GM19455 (cell line): ENCODE measurements around the gene ADGRE3.
"Not testable (repeated sequence)": the region's sequence is repeated elsewhere in the genome, so short reads cannot be mapped to it uniquely, and the experiment has no call there.

Experiments
- ATAC-seq: cut with Tn5 transposase; IDR thresholded peaks from one replicate; pipeline ENCODE4 v1.9.1; 2021; ENCODE audit not compliant: unreplicated experiment

Gene ADGRE3

DNA sequence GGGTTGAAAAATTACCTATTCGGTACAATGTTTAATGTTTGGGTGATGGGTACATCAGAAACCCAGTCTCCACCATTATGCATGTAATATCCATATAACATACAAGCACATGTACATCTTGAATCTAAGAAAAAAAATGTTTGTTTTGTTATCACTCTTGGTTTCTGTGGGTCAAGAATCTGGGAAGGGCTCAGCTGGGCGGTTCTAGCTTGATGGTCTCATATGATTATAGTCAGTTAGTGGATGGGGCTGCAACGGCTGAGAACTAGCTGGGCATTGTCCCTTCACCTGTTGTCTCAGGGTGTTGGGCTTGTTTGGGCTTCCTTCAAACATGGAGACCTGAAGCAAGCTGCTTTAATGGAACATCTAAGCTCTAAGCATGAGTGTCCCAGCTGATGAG is 4.7 kb downstream of the ADGRE3 start:
- ATAC-seq, result no peak

DNA sequence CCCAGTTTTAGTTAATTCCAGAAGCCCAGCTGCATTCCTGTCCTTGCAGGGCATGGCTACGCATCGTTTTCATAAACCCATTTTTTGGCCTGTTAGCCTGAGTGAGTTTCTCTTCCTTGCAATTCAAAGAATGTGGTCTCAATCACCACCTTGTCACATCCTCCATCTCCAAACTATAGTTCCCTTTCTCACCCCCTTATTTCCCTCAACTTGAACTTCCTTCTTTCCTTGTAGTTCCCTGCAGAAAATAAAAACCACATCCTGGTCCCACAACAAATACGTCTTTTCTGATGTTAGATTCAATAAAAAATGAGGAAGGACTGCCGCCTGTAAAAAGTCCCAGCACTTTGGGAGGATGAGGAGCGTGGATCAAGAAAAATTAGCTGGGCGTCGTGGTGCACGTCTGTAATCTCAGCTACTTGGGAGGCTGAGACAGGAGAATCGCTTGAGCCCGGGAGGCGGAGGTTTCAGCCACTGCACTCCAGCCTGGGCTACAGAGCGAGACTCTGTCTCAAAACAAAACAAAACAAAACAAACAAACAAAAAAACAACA is 13.2 kb downstream of the ADGRE3 start:
- ATAC-seq, result no peak

DNA sequence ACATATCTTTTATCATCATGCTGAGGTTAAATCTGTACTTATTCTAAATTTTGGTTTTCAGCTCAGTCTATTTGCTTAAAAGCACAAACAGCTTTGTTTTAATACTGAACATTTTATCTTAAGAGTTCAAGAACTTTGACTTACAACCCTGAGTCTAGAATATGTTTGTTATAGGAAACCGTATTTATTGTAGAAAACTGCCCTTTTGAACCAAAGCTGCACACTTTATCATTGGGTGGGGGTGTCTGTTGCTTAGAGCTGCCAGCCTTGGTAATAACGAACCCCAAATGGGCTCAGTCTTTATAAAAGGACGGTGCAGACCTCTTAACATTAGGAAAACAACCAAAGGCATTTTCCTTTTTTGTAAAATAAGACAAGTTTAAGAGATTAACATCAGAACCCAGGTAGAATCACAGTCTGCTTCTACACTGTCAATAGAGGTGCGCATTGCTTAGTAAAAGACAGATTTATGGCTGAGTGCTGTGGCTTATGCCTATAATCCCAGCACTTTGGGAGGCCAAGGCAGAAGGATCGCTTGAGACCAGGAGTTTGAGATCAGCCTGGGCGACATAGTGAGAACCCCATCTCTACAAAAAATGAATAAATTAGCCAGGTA is 14.7 kb downstream of the ADGRE3 start:
- no peak for ATAC-seq

DNA sequence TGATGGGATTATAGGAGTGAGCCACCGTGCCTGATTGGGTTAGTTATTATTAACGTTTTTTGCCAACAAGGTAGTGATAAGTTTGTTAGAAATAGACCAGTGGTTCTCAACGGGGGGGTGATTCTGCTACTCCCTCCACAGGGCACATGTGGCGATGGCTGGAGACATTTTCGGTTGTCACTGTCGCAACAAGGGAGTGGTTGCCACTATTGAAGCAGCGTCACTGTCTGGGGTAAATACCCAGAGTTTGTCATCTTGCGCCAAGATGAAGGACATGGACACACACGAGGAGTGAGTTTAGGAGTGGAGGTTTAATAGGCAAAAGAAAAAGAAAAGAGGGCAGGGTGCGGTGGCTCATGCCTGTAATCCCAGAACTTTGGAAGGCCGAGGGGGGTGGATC is 18.9 kb downstream of the ADGRE3 start:
- no peak for ATAC-seq

DNA sequence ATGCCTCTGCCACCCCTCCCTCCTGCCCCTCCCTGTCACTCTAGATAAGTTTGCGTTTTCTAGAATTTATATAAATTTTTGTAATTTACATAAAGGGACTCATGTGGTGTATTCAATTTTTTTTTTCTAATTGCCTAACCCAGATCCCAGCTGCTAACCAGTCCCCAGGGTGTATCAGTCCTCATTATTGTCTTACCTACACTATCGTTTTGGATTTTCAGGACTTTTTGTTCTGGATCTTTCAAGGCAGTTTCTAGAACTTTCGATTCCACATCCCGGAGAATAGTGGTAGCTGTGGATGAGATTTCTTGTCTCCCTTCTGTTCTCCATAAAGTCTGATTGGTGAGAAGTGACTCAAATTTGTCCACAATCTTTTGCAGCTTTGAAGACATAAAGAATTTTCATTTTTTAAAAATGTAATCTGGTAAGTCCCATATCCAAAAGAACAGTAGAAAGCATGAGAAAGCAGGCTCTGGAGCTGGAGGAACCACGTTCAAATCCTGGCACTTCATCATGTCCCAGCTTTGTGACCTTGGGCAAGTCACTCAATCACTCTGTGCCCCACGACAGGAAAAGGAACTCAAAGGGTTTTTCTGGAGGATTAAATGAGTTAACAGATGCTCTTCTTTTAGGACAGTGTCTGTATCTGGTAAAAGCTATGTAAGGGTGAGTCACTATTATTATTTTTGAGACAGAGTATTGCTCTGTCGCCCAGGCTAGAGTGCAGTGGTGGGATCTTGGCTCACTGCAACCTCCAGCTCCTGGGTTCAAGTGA is 19.7 kb downstream of the ADGRE3 start:
- ATAC-seq, result no peak

DNA sequence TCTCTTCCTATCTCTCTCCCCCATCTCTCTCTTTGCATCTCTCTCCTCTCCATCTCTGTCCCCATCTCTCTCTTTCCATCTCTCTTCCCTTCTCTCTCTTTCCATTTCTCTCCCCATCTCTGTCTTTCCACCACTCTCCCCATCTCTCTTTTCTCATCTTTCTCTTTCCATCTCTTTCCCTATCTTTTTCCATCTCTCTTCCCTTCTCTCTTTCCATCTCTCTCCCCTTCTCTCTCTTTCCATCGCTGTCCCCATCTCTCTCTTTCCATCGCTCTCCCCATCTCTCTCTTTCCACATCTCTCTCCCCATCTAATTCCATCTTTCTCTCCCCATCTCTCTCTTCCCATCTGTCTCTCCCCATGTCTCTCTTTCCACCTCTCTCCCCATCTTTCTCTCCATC is 24.5 kb downstream of the ADGRE3 start:
- ATAC-seq, result no peak

DNA sequence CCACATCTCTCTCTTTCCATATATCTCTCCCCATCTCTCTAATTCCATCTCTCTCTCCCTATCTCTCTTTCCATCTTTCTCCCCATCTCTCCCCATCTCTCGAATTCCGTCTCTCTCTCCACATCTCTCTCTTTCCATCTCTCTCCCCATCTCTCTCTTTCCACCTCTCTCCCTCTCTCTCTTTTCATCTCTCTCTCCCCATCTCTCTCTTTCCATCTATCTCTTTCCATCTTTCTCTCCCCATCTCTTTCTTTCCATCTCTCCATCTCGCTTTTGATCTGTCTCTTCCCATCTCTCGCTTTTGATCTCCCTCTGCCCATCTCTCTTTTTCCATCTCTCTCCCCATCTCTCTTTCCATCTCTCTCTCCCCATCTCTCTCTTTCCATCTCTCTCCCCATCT is 25.6 kb downstream of the ADGRE3 start:
- ATAC-seq, result no peak

DNA sequence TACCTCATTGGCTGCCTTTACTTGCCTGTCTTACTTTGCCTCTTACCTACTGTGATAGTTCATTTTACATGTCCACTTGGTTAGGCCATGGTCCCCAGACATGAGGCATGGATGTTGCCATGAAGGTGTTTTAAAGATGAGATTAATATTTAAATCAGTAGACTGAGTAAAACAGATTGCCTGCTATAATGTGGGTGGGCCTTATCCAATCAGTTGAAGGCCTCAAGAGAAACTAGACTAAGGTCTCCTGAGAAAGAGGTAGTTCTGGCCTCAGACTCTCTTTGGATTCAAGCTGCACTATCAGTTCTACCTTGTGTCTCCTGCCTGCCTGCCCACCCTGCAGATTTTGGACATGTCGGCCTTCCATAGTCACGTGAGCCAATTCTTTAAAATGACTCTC is 26.1 kb downstream of the ADGRE3 start:
- no peak for ATAC-seq

DNA sequence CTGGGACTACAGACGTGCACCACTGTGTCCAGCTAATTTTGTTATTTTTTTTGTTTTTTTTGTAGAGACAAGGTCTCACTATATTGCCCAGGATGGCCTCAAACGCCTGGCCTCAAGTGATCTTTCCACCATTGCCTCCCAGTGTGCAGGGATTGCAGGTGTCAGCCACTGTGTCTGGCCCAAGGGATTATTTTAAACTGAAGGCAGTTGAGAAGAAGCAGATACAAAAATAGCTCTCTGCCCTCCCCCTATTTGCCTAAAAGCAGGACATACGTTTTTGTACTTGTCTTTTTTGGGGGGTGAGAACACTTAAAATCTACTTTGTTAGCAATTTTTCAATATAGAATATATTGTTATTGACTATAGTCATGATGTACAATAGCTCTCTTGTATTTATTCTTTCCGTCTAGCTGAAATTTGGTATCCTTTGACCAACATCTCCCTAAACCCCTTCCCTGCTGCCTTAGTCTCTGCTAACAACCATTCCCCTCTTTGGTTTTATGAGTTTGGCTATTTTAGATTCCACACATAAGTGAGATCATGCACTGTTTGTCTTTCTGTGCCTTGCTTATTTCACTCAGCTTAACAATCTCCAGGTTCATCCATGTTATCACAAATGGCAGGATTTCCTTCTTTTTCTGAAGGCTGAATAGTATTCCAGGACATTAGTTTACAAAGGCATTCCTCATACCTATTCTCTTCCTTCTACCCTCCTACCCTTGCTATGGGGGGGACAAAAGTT is 34.9 kb downstream of the ADGRE3 start:
- ATAC-seq, result no peak

DNA sequence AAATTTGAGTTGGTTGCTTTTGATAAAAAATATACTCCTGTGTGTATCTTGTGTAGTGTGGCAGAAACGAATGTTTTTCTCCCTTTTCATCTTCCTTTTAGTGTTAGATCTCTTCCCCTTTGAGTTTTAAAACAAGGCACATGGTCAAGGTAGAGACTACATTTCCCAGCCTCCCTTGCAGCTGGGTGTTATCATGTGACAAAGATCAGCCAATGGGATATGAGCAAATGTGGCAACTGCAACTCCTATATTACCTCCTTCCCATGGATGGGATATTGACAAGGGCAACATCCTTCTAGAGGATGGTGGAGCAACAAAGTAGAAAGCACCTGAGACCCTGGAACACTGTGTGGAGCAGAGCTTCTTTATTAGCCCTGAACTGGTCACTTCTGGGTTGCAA is 42.4 kb downstream of the ADGRE3 start:
- no peak for ATAC-seq

DNA sequence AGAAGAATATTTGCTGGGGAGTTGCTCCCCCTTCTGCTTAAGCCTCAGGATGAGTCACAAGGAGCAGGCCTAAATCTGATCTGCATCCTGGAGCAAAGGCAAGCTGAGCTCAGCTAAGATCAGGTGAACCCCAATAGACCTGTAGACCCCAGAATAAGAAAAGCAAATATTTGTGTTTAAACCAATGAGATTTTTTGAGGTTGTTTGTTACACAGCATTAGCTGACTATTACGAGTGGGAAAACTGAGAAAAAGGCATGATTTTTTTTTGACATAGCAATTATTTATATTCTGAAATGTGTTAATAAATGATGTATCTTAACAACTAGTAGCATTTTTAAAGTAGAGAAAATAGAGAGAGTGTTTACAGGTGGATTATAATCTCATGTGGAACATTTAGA is 45.1 kb downstream of the ADGRE3 start:
- no peak for ATAC-seq

DNA sequence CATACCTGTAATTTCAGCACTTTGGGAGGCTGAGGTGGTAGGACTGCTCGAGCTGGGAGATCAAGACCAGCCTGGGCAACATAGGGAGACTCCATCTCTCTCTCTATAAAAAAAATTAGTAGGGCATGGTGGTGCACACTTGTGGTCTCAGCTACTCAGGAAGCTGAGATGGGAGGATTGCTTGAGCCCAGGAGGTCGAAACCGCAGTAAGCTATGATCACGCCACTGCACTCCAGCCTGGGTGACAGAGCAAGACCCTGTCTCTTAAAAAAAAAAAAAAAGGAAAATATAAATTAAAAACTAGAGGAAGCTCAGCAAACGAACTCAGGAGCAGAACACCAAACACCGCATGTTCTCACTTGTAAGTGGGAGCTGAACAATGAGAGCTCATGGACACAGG is 50.2 kb downstream of the ADGRE3 start:
- ATAC-seq, result not testable (repeated sequence)

DNA sequence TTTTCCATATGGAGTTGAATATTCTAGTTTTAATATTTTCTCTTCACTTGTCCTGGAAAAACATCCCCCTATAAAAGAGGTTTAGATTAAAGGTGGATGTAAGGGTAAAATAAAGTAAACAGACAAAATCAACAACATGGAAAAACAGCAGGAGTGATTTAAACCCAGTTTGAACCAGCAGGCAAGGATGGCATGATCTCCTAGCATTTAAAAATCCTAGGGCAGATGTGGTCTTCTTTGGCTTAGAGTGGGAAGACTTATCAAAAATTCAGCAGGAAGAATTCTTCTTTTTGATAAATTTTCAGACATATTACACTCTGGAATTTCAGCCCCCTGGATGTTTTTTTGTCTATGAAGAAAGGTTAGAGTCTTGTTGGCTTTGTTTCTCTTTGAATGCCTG is 55.2 kb downstream of the ADGRE3 start:
- no peak for ATAC-seq

DNA sequence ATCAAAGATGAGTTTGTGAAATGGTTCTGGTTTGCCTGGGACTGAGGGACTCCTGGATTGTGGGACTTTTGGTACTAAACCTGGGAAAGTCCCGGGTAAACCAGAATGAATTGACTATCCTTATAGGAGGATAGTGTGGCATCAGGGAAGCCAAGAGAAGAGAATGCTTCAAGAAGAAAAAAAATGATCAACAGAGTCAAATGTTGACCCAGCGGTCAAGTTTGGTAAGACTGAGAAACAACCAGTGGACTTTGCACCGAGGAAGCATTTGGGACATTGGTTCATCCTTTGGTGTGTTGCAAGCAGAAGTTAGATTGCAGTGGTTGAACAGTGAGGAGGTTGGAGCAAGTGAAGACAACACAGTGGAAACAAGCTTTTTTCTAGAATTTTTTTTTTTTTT is 58.2 kb downstream of the ADGRE3 start:
- no peak for ATAC-seq

DNA sequence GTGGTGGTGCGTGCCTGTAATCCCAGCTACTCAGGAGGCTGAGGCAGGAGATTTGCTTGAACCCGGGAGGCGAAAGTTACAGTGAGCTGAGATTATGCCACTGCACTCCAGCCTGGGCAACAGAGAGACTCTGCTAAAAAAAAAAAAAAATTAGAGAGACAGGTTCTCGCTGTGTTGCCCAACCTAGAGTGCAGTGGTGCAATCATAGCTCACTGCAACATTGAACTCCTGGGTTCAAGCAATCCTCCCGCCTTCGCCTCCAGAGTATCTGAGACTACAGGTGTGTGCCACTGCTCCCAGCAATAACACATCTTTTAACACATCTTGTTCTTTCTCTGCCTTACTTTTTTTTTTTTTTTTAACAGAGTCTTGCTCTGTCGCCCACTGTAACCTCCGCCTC is 59.0 kb downstream of the ADGRE3 start:
- ATAC-seq, result no peak

DNA sequence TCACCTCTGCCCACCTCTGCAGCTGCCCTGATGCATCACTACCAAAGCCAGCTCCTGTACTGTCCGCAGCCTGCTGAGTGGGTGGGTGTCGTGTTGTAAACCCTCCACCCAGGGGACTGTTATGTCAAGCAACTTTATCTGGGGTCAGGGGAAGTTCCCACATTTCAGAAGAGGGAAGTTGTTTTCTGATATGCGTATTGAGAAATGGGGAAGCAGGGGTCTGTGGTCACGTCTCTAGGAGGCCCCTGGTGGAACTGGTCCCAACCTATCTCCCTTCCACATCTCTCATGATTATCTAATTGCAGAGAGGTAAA is 60.6 kb downstream of the ADGRE3 start:
- ATAC-seq, result no peak

DNA sequence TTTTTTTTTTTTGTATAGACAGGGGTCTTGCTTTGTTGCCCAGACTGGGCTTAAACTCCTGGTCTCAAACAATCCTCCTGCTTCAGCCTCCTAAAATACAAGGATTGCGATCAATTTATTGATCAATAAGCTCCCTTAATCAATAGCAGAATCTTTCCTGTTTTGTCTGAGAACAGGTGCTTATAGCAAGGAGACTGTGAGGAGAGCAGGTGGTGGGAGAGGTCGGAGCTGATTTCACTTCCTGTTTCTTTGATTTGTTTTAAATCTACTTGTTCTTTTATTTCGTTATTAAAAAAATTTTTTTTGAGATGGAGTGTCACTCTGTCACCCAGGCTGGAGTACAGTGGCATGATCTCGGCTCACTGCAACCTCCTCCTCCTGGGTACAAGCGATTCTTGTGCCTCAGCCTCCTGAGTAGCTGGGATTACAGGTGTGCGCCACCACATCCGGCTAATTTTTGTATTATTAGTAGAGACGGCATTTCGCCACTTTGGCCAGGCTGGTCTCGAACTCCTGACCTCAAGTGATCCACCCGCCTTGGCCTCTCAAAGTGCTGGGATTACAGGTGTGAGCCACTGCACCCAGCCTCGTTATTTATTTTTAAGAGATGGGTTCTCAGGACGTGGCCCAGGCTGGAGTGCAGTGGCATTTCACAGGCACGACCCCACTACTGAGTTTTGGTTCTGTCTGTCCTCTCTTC is 61.1 kb downstream of the ADGRE3 start:
- not testable (repeated sequence) for ATAC-seq

DNA sequence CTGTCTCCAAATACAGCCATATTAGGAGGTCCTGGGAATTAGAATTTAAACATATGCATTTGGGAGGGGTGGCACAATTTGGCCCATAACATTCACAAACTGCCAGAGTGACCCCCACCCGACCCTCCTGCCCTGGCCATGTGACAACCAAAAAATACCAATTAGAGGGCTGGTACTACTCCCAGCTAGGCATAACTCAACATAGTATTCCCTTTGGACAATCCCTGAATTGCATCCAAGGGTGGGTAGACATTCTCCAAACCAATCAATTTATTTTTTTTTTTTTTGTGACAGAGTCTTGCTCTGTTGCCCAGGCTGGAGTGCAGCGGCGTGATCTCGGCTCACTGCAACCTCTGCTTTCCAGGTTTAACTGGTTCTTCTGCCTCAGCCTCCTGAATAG is 62.0 kb downstream of the ADGRE3 start:
- ATAC-seq, result no peak

DNA sequence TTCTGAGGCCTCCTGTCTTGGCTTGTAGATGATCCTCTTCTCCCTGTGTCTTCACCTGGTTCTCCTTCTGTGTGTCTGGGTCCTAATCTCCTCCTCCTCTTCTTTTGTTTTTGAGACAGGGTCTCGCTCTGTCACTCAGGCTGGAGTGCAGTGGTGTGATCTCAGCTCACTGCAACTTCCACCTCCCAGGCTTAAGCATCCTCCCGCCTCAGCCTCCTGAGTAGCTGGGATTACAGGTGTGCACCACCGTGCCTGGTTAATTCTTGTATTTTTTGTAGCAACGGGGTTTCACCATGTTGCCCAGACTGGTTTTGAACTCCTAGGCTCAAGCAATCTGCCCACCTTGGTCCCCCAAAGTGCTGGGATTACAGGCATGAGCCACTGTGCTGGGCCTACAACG is 62.4 kb downstream of the ADGRE3 start:
- not testable (repeated sequence) for ATAC-seq

DNA sequence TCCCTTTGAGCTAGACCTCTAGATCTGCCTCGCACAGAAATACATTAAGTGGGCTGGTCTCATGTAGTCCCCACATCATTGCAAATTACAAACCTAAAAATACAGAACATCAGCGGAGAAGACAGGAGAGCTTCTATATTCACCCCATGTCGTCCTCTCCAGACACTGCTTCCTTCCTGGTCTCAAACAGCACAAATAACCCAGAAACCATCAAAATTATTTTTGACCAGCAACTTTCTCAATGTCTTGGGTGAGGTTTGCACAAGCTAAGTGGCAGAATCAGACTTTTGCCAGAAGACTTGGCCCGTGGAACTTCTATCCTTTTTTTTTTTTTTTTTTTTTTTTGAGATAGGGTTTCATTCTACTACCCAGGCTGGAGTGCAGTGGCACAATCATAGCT is 63.6 kb downstream of the ADGRE3 start:
- no peak for ATAC-seq

DNA sequence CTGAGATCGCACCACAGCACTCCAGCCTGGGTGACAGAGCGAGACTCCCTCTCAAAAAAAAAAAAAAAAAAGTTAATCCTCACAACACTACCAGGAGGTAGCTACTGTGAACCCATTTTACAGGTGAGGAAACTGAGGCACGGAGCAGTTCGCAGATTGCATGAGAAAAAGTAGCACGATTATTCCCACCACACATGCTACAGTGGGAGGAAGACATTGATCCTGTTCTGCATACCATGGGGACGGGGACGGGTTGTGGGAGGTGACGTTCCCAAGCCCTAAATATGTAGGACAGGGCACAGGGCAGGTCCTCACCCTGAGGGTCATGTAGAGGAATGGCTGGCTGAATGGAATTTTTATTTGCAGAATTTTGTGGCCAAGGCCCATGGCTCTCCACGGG is 68.0 kb downstream of the ADGRE3 start:
- no peak for ATAC-seq

DNA sequence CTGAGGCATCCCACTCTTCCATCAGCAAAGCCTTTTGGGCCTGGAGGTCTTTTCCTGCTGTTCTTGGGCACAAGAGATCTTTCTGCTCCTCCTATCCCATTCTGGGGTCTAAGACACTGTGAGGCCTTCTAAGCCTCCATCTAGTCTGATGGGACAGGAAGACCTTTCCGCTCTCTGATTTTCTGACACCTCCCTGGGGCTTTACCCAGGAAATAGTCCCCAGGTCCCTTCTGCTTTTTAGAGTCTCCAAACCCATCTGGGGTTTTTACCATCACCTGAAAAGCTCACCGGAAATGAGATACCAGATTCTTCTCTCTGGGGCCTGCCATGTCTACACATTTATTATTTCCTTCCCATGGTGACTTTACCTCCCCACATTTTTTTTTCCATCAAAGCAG is 70.7 kb downstream of the ADGRE3 start:
- no peak for ATAC-seq
